GM12874 (cell line): ENCODE measurements around the gene TRPC4AP.

Source experiments
- TF ChIP-seq, protein P1 (sequence below): IDR thresholded peaks from 2 replicates; pipeline ENCODE4 v1.5.1; 2011; ENCODE audit warnings: low read depth, mild to moderate bottlenecking, control low read depth, low read length, moderate library complexity; ENCODE audit not compliant: insufficient read depth

TRPC4AP gene

GRCh38 chr20:35084998-35085397 is 7.6 kb downstream of the TRPC4AP start:
- TF ChIP-seq, protein P1, sequence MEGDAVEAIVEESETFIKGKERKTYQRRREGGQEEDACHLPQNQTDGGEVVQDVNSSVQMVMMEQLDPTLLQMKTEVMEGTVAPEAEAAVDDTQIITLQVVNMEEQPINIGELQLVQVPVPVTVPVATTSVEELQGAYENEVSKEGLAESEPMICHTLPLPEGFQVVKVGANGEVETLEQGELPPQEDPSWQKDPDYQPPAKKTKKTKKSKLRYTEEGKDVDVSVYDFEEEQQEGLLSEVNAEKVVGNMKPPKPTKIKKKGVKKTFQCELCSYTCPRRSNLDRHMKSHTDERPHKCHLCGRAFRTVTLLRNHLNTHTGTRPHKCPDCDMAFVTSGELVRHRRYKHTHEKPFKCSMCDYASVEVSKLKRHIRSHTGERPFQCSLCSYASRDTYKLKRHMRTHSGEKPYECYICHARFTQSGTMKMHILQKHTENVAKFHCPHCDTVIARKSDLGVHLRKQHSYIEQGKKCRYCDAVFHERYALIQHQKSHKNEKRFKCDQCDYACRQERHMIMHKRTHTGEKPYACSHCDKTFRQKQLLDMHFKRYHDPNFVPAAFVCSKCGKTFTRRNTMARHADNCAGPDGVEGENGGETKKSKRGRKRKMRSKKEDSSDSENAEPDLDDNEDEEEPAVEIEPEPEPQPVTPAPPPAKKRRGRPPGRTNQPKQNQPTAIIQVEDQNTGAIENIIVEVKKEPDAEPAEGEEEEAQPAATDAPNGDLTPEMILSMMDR: no peak

GRCh38 chr20:35079472-35080347 is 12.9 kb downstream of the TRPC4AP start:
- TF ChIP-seq, protein P1: no peak

DNA sequence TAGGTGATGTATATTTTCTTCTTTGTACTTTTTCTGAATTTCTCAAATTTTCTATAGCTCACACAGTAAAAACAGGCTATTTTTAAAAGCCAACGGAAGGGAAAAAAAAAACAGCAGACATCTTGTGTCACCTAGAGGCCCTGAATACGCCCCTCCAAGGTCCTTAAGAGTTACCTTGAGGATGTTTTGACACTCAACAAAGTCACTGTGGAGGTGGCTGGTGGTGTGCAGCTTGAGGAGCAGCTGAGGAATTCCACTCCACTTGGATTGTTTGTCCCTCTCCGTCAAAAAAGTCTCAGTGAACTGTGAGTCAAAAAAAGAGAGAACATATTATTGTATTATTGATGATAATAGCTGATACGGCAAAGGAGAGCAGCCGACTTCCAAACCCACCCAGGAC is 14.7 kb downstream of the TRPC4AP start:
- TF ChIP-seq, protein P1: no peak

- TF ChIP-seq, protein P1: no peak
Observed at GRCh38 chr20:35077341-35077740, 15.3 kb downstream of the TRPC4AP start.

GRCh38 chr20:35066194-35066593 is 26.4 kb downstream of the TRPC4AP start:
- TF ChIP-seq, protein P1: no peak

DNA sequence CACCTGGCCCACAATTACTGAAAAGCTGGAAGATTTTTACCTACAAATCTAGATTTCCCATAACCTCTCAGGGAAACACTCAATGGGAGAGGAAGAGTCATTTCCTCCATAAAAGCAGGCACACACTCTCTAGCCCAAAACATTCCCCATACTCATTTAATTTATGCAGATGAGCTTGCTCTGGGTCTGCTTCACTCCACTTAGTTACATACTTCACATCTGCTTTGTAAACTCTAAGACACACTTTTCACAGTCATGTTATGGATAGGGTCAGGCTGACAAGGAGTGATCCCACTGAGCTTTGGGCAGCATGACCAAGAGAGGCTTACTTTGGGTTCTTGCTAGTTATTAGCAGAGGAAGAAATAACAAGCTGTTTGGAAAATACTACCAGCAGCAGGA is 27.4 kb downstream of the TRPC4AP start:
- TF ChIP-seq, protein P1: no peak

GRCh38 chr20:35063168-35063567 is 29.4 kb downstream of the TRPC4AP start:
- TF ChIP-seq, protein P1: no peak
